ENCODE results near the gene GRIN2A. TPM values are rescaled to one million over a fixed set of nuclear protein-coding genes. Genes with fewer than 3 reads are reported as not detected.

The GRIN2A gene
- total and polyA plus RNA-seq, 2 of the 8 experiments (the other 6 are each of a cell fraction or from before 2014, with no cell fraction given), result 0.18 to 1.8 TPM

GRCh38 chr16:9807302-9807701, 374.9 kb downstream of the GRIN2A start:
- POLR2A ChIA-PET (ENCODE audit: partially characterized antibody), result no interaction called here
- no peak overlapping the region for H3K56ac ChIP-seq (replicated peaks; ENCODE audit: insufficient read length, low read depth, low read length)
- H3K23ac ChIP-seq (ENCODE audit: insufficient read length), result no peak overlapping the region

More at GRCh38 chr16:9807302-9807701, 374.9 kb downstream of the GRIN2A start:
- Histone ChIP-seq H2AK5ac (ENCODE audit: low read depth, low read length) (no peak overlapping the region), H3K27me3 (replicated peaks in 1 of 4; ENCODE audit: control insufficient read depth in 3 of 4, extremely low read depth in 1 of 4, insufficient read depth in 3 of 4, low read length in 3 of 4) (no peaks in the 10 kb centered on the region), H3K4me1 (replicated peaks in 1 of 4; ENCODE audit: control insufficient read depth in 3 of 4, insufficient read depth in 4 of 4, low read length in 3 of 4) (no peaks in the 10 kb centered on the region), H2BK20ac (ENCODE audit: low read length) (no peak overlapping the region), H3K79me1 (ENCODE audit: low read depth, low read length) (no peaks in the 10 kb centered on the region), H3K9ac (replicated peaks in 1 of 4; ENCODE audit: extremely low read depth in 1 of 4, low read depth in 3 of 4, low read length in 3 of 4) (no peak overlapping the region), H2BK120ac (replicated peaks; ENCODE audit: low read depth, low read length) (no peak overlapping the region), H4K5ac (ENCODE audit: insufficient read length, low read depth, low read length) (no peak overlapping the region), H4K91ac (replicated peaks; ENCODE audit: insufficient read length, low read length) (no peak overlapping the region), H2BK12ac (ENCODE audit: low read depth, low read length) (no peak overlapping the region), H4K8ac (ENCODE audit: extremely low read depth, insufficient read depth, low read length) (no peak overlapping the region), H3K79me2 (ENCODE audit: control insufficient read depth in 1 of 2, insufficient read depth in 2 of 2, low read length in 2 of 2) (no peaks in the 10 kb centered on the region), H4K20me1 (replicated peaks in 1 of 2; ENCODE audit: control insufficient read depth in 1 of 2, insufficient read depth in 2 of 2, low read length in 2 of 2) (no peaks in the 10 kb centered on the region), H3K9me3 (ENCODE audit: insufficient read depth in 2 of 2, low read depth in 1 of 2, low read length in 1 of 2) (no peaks in the 10 kb centered on the region), H3K4ac (replicated peaks; ENCODE audit: insufficient read length, low read depth, low read length) (no peak overlapping the region), H3K27ac (ENCODE audit: low read depth, low read length) (no peak overlapping the region), H2BK15ac (ENCODE audit: low read length) (no peak overlapping the region), H3K14ac (ENCODE audit: insufficient read length) (no peak overlapping the region), H3K4me2 (ENCODE audit: insufficient read depth in 1 of 2, low read depth in 2 of 2, low read length in 2 of 2) (no peak overlapping the region), H3K23me2 (ENCODE audit: low read depth, low read length) (no peaks in the 10 kb centered on the region), H3K4me3 (ENCODE audit: extremely low read depth in 1 of 4, insufficient read depth in 2 of 4, low read depth in 3 of 4, low read length in 4 of 4) (no peak overlapping the region), H2AFZ (ENCODE audit: low read length) (no peak overlapping the region), H3K36me3 (ENCODE audit: control insufficient read depth in 2 of 4, insufficient read depth in 4 of 4, low read length in 3 of 4) (peaks cover 0 to 13% (median 2%) of the 10 kb centered on the region in 4 experiments; a peak in 2 of 8 replicates), H2BK5ac (ENCODE audit: low read depth, low read length) (no peak overlapping the region), H3K18ac (ENCODE audit: extremely low read depth, low read length) (no peak overlapping the region)
- no peak for TF ChIP-seq E2F6 (IDR thresholded peaks at IDR 0.05)
- TF ChIP-seq BRCA1 (IDR thresholded peaks at IDR 0.05; ENCODE audit: low read depth, low read length), result no peak
- TF ChIP-seq CHD1 (IDR thresholded peaks at IDR 0.05; ENCODE audit: low read depth, low read length), result no peak
- TF ChIP-seq ATF2 (IDR thresholded peaks at IDR 0.05; ENCODE audit: low read length), result no peak
- TF ChIP-seq BCL11A (IDR thresholded peaks at IDR 0.05; ENCODE audit: low read depth in 2 of 2, low read length in 2 of 2), result no peak
- no peak for TF ChIP-seq POLR2AphosphoS5 (IDR thresholded peaks at IDR 0.05; ENCODE audit: low read depth, low read length)
- no peak for TF ChIP-seq CBX8 (IDR thresholded peaks at IDR 0.05; ENCODE audit: borderline replicate concordance, low read depth, low read length)
- no peak for TF ChIP-seq JUND (IDR thresholded peaks at IDR 0.05; ENCODE audit: low read length)
- no peak for TF ChIP-seq GTF2F1 (IDR thresholded peaks at IDR 0.05; ENCODE audit: borderline replicate concordance, low read depth, low read length)
- no peak for TF ChIP-seq KDM4A (IDR thresholded peaks at IDR 0.05; ENCODE audit: low read depth, low read length, severe bottlenecking)
- DNase-seq (ENCODE audit: low read depth in 1 of 2, low spot score in 2 of 2) (no peak), FAIRE-seq (no peak)
- CTCF ChIA-PET (ENCODE audit: partially characterized antibody), result interaction anchor here (1.2 kb wide), 1 partner anchor 112 kb away, joined by 4 read pairs; no protein-coding TSS in a partner anchor
- WGBS, 2 experiments (ENCODE audit: extremely low coverage in 1 of 2, insufficient coverage in 1 of 2, insufficient read length in 1 of 2, insufficient replicate concordance in 2 of 2, low coverage in 1 of 2, low lambda C conversion rate in 2 of 2, missing lambda C conversion rate in 1 of 2), result 94% methylated on average over 3 of the region's 3 CpGs; no CpG with 5 or more reads in 1 of the 2 experiments
